Small intestine (tissue), 7 donors: ENCODE data around the gene FAAP20. TPM values are rescaled to one million over a fixed set of nuclear protein-coding genes. Genes with fewer than 3 reads are reported as not detected.

Experiments
- DNase-seq, 2 donors: peaks; one replicate each; pipeline versions ENCODE4 v3.0.0 to v3.0.0-alpha.2; 2013
- FAIRE-seq: peaks from 2 replicates; lab custom pipeline; 2012; peaks lifted over from hg19 to GRCh38; lab: Jason Lieb, UNC
- H3K27ac ChIP-seq, 3 donors: one replicate each; pipeline ENCODE4 v1.5.1; 2013; ENCODE audit warnings: low read length in 2 of 3, mild to moderate bottlenecking in 2 of 3, control low read depth in 1 of 3, inconsistent platforms in 1 of 3, low read depth in 1 of 3, moderate library complexity in 1 of 3
- H3K27me3 ChIP-seq, 3 donors: one replicate each; pipeline ENCODE4 v1.6.1; 2013; ENCODE audit warnings: low read length in 3 of 3, inconsistent platforms in 1 of 3; ENCODE audit not compliant: control insufficient read depth in 3 of 3, insufficient read depth in 3 of 3
- H3K36me3 ChIP-seq, 3 donors: one replicate each; pipeline ENCODE4 v1.6.1; 2013; ENCODE audit warnings: low read length in 3 of 3, inconsistent platforms in 1 of 3, low read depth in 1 of 3, mild to moderate bottlenecking in 1 of 3, moderate library complexity in 1 of 3; ENCODE audit not compliant: control insufficient read depth in 3 of 3, insufficient read depth in 2 of 3
- H3K4me1 ChIP-seq, 3 donors: one replicate each; pipeline ENCODE4 v1.6.1; 2013; ENCODE audit warnings: low read length in 2 of 3, inconsistent platforms in 1 of 3, low read depth in 1 of 3, mild to moderate bottlenecking in 1 of 3, moderate library complexity in 1 of 3; ENCODE audit not compliant: control insufficient read depth in 3 of 3, insufficient read depth in 2 of 3
- H3K4me3 ChIP-seq, 3 donors: one replicate each; pipeline ENCODE4 v1.5.1; 2013; ENCODE audit warnings: low read length in 3 of 3, control low read depth in 1 of 3, inconsistent platforms in 1 of 3, low read depth in 1 of 3, mild to moderate bottlenecking in 1 of 3, moderate library complexity in 1 of 3
- H3K9me3 ChIP-seq, 2 donors: one replicate each; pipeline ENCODE4 v1.6.1; 2013; ENCODE audit warnings: low read depth in 1 of 2, low read length in 1 of 2; ENCODE audit not compliant: control insufficient read depth in 2 of 2, insufficient read depth in 1 of 2
- WGBS, 3 donors: extraction: QIAGEN DNeasy Blood & Tissue Kit; methylation state at CpG; one replicate each; pipeline ENCODE4 v1.1.7; 2013; 5-methylcytosine and 5-hydroxymethylcytosine counted together
- polyA plus RNA-seq, 4 donors: library from polyadenylated mRNA; stranded (reverse) in 3 of 4; unstranded in 1 of 4; fragments of 200-250 nt in 3 of 4; fragments of 120-200 nt in 1 of 4; gene quantifications; one replicate each; pipeline versions ENCODE4 v1.2.1 to v1.2.3, GENCODE V29; 2013
- donor health status: healthy with polysubstance abuse.
- donor health status: control.
- donor health status: control.
- donor health status: Bipolar disorder and iron deficiency.
- donor health status: healthy.

The FAAP20 gene
- polyA plus RNA-seq, 4 donors: 20.6 to 52.3 (median 45.4) TPM

DNA sequence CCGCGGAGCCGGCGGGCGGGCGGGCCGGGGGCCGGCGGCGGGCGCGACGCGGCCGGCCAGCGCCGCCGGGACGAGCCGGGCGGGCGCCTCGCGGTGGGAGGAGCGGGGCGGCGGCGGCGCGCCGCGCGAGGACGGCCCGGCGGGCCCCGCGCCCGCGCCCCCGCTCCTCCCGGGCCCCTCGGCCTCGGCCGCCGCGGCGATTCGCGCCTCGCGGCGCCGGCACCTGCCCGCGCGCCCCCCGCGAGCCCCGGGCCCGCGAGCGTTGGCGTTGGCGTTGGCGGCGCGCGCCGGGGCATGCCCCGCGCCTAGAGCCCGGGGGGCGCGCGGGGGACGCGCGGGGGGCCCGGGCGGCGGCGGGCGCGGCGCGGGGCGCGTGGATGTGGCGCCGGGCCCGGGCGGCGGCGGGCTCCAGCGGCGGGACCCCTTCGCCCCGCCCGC, 33.6 kb upstream of the FAAP20 start, which contains the start of gene SKI:
TSS of gene SKI (plus strand) at position 163 of the 438 bp plus-strand sequence. CDS start 448 bp downstream, outside the sequence.
- peaks cover 3 to 33% (median 8%) of the 10 kb centered on the region in 3 donors for H3K4me1 ChIP-seq
- peak within 1 kb of the TSS; percentile 97 to 98 (median 98) for H3K27ac ChIP-seq
- no peak for DNase-seq
- H3K27me3 ChIP-seq: no peaks in the 10 kb centered on the region
- FAIRE-seq: no peak
- H3K36me3 ChIP-seq: peaks cover 0 to 39% (median 0%) of the 10 kb centered on the region in 3 donors
- H3K4me3 ChIP-seq: peak within 1 kb of the TSS; percentile 74 to 84 (median 78)
- 1% methylated on average over 100 of the region's 100 CpGs; no CpG with 5 or more reads in 2 of the 3 donors for WGBS, 3 donors
- no peaks in the 10 kb centered on the region for H3K9me3 ChIP-seq

DNA sequence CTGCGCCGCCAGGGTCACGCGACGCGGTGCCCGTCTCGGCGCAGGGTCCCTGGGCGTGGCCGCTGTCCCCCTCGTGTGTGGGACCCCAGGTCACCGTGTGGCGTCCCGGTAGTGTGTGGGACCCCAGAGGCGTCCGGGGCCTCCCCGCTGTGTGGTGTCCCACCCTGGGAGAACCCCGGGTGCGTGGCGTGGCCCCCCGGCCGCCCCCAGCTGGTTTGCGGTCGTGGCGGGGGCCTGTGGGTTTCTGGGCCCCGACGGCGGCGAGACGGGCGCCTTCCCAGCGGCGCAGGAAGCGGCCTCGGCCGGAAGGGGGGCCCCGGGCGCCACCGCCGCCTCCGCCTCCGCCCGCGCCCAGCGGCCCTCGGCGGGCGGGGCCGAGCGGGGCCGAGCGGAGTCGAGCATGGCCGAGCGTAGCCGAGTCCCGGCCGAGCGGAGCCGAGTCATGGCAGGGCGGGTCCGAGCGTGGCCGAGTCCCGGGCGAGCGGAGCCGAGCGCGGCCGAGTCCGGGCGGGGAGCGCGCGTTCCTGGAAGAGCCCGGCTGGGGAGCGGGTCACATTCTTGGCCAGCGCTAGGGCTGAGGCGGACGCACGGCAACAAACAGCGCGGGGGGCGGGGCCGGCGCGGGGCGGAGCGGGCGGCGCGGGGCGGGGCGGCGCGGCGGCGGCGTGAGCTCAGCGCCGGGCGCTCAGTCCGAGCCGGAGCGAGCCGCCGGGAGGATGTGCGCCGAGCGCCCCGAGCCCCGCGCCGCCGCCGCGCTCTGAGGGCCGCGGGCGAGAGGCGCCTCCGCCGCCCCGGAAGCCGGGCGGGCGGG, 33.0 kb upstream of the FAAP20 start:
- Histone ChIP-seq H3K27me3 (no peaks in the 10 kb centered on the region), H3K27ac (peak overlapping the region; percentile 97 to 98 (median 98)), H3K9me3 (no peaks in the 10 kb centered on the region), H3K36me3 (peaks cover 0 to 34% (median 0%) of the 10 kb centered on the region in 3 donors), H3K4me1 (peaks cover 3 to 27% (median 5%) of the 10 kb centered on the region in 3 donors), H3K4me3 (peak overlapping the region; percentile 74 to 84 (median 78))
- WGBS, 3 donors: 0% methylated on average over 20 to 129 of the region's 129 CpGs
- DNase-seq (peak; percentile 95 to 99), FAIRE-seq (no peak)

DNA sequence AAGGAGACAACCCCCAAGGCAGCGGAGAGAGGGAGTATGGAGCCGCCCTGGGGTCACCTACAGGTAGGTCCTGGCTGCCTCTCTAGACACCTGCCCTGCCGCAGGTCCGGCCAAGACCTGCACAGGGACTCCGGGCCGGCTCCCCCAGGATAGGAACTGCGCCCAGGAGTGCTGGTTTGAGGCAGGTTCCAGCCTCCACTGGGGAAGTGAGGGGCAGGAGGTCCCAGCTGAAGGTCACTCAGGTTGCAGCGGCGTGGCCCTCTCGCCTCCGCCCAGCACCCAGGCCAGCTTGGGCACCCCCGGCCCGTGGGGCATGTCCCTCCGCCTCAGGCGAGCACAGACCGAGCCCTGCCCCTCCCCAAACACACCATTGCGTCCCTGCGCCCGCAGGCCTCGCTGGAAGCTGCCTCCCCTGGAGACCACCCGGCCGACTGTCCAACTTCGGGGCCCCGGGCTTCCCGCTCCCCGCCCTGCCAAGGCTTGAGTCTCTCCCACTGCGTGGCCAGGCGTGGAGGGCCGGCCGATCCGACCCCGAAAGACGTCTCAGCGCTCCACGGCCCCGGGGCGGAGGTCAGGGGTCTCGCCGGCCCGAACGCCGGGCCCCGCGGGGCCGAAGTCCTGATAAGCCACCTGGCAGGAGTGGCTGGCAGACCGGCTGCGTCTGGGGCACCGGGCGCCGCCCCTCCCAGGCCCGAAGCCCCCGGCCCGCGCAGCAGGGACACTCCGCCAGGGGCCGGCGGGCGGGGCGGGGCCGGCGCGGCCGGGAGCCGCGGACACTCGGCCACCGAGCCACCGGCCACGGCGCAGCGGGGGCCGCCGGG, 32.2 kb upstream of the FAAP20 start:
- H3K4me1 ChIP-seq: peaks cover 0 to 19% (median 5%) of the 10 kb centered on the region in 3 donors
- no peaks in the 10 kb centered on the region for H3K27me3 ChIP-seq
- peak overlapping the region; percentile 97 to 98 (median 98) for H3K27ac ChIP-seq
- peaks cover 0 to 27% (median 0%) of the 10 kb centered on the region in 3 donors for H3K36me3 ChIP-seq
- peak in 1 of 2 donors; percentile 53 for DNase-seq
- H3K9me3 ChIP-seq: no peaks in the 10 kb centered on the region
- H3K4me3 ChIP-seq: peak overlapping the region; percentile 43 to 84 (median 78)
- FAIRE-seq: no peak
- 15 to 23% (median 17%) methylated on average over 50 to 73 of the region's 73 CpGs for whole genome bisulfite sequencing, 3 donors

DNA sequence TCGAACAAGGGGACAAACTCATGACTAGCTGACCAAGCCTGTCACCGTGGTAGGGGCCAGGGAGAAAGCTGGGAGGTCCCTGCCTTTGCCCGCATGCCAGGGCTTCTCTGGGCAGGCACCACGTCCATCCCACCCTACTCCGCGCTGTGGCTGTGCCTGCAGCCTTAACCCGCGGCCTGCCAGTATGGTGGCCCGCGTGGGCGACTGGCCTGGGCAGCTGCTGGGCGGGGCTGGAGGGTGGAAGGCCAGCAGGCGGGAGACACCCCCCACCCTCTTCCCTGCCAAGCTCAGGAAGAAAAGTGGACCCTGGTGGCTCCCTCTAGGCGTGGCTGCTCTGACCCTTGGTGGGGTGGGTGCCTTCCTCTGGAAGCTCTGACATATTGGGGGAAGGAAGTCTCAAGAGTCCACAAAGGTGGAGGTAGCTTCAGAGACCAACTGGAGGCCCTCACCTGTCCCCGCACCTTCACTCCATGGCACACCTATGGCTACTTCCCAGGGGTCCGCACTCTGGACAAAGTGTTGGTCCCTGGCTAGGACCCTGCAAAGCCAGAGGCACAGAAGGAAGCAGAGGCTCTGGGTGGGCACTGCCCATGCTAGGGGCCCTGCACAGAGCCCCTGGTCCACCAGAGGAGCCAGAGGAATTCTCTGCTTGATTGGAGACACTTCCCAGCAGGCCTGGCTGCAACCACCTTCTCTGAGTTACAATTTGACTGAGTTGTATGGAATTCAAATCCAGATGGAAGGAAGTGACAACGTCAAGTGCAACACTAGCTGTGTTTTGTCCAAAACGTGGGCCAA, 30.3 kb upstream of the FAAP20 start:
- no peak overlapping the region for H3K4me3 ChIP-seq
- no peak for FAIRE-seq
- H3K27me3 ChIP-seq: no peaks in the 10 kb centered on the region
- no peak for DNase-seq
- H3K27ac ChIP-seq: no peak overlapping the region
- 78 to 88% (median 83%) methylated on average over 17 to 18 of the region's 18 CpGs for WGBS, 3 donors
- H3K9me3 ChIP-seq: no peaks in the 10 kb centered on the region
- H3K36me3 ChIP-seq: peaks cover 0 to 9% (median 0%) of the 10 kb centered on the region in 3 donors
- H3K4me1 ChIP-seq: peaks cover 0 to 4% (median 2%) of the 10 kb centered on the region in 3 donors

DNA sequence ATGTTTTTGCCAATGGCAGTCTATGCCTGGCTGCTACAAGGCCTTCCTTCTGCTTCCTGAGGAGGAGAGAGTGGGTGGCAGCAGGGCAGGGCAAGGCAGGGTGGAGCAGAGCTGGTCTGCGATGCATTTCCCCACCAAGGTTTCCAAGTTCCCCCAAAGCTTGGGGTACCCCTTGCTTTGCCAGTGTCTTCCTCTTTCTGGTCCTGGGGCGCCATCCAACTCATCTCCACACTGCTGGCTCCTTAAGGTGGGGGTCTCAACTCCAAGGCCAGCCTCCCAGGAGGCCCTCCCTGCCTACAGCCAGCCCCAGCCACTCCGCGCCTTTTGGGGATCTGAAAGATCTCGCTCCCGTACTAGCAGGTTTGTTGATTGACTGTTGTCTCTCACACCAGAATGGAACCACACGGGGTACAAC, 29.6 kb upstream of the FAAP20 start:
- no peak for FAIRE-seq

DNA sequence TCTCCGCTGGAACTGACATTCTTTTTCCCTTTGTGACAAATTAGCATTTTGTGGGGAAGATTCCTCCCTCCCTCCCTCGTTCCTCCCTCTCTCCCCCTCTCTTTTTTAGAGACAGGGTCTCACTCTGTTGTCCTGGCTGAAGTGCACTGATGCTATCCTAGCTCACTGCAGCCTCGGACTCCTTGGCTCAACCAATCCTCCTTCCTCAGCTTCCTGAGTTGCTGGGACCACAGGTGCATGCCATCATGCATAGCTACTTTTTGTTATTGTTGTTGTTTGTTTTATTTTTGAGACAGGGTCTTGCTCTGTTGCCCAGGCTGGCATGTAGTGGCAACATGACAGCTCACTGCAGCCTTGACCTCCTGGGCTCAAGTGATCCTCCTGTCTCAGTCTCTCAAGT, 26.7 kb upstream of the FAAP20 start:
- DNase-seq (no peak), FAIRE-seq (no peak)
- WGBS, 3 donors: 74 to 88% (median 81%) methylated on average over 3 of the region's 3 CpGs
- no peaks in the 10 kb centered on the region for H3K36me3 ChIP-seq
- H3K4me3 ChIP-seq: no peak overlapping the region
- no peaks in the 10 kb centered on the region for H3K27me3 ChIP-seq
- H3K27ac ChIP-seq: no peak overlapping the region
- H3K9me3 ChIP-seq: peaks cover 0 to 4% of the 10 kb centered on the region in 2 donors
- H3K4me1 ChIP-seq: no peaks in the 10 kb centered on the region

More for the DNA sequence above, 29.6 kb upstream of the FAAP20 start:
- Histone ChIP-seq H3K36me3 (peaks cover 0 to 3% (median 0%) of the 10 kb centered on the region in 3 donors), H3K9me3 (peaks cover 0 to under 1% of the 10 kb centered on the region in 2 donors), H3K27ac (no peak overlapping the region), H3K4me3 (no peak overlapping the region), H3K27me3 (no peaks in the 10 kb centered on the region), H3K4me1 (peaks cover 0 to 4% (median 2%) of the 10 kb centered on the region in 3 donors)
- 82 to 87% (median 85%) methylated on average over 7 of the region's 7 CpGs for WGBS, 3 donors
- no peak for DNase-seq

DNA sequence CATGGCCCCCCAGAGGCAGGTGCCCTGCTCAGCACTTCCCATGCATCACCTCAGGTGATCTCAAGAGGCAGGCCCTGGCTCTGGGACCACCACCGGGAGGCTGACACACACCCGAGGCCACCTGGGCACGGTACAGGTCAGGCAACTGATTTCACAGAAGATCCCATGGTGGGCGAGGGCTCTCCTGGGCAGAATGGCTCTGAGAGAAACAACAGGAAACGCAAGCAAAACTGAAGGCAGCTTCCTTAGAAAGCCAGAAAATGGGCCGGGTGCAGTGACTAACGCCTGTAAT, 22.1 kb upstream of the FAAP20 start:
- no peak for FAIRE-seq
- Histone ChIP-seq H3K36me3 (no peaks in the 10 kb centered on the region), H3K27ac (no peak overlapping the region), H3K4me3 (no peak overlapping the region), H3K9me3 (peaks cover 0 to 4% of the 10 kb centered on the region in 2 donors), H3K27me3 (no peaks in the 10 kb centered on the region), H3K4me1 (peaks cover 3 to 31% (median 5%) of the 10 kb centered on the region in 3 donors)
- no peak for DNase-seq
- WGBS, 3 donors: 77 to 82% (median 79%) methylated on average over 7 of the region's 7 CpGs
